HCT116 (cell line): Measurements from ENCODE around the gene DMD. TPM values are rescaled to one million over a fixed set of nuclear protein-coding genes. Genes with fewer than 3 reads are reported as not detected.

Experiments
- ATAC-seq: fragments of 200-7000 bp; cut with Tn5 transposase; 2 replicates; pipeline ENCODE4 v1.9.1; 2020; ENCODE audit warnings: mild to moderate bottlenecking, moderate library complexity
- BruUV-seq: library from RNA; stranded (reverse); fragments of 400-500 nt; replicated peaks from 2 replicates; lab custom pipeline; 2021; lab: Mats Ljungman, UMichigan
- CTCF ChIA-PET: fragments of 300-600 bp; sonication (Branson Sonifier 250); formaldehyde crosslinking; loops from one replicate; lab custom pipeline; 2021; ENCODE audit warnings: antibody characterized with exemption; lab: Charles Lee
- POLR2A ChIA-PET: fragments of 300-600, 350-600 bp; sonication (Branson Sonifier 250); formaldehyde crosslinking; loops from one replicate; lab custom pipeline; 2021; ENCODE audit warnings: antibody characterized with exemption; lab: Charles Lee
- RAD21 ChIA-PET, 2 experiments: fragments of 300-600 bp; sonication (Branson Sonifier 250); formaldehyde crosslinking; loops; one replicate each; lab custom pipeline; 2023; ENCODE audit warnings: low total read pairs in 2 of 2; ENCODE audit not compliant: uncharacterized antibody in 2 of 2, unreplicated experiment in 2 of 2, low non-redundant PET in 1 of 2; lab: Charles Lee
- DNase-seq: peaks from one replicate; pipeline ENCODE4 v3.0.0-alpha.2; 2010; ENCODE audit warnings: low read depth, low spot score
- H2AFZ ChIP-seq: fragments of 200-600 bp; shearing (Covaris generic), sonication (generic); 2 replicates; pipeline ENCODE4 v1.6.1; 2017; ENCODE audit warnings: low read depth, mixed run types, mixed read lengths, antibody characterized with exemption, low read length; ENCODE audit not compliant: poor library complexity, severe bottlenecking
- H3K27ac ChIP-seq: 2 replicates; pipeline ENCODE4 v1.5.1; 2012; ENCODE audit warnings: low read depth, low read length
- H3K27me3 ChIP-seq: fragments of 200-600 bp; sonication (generic); 2 replicates; pipeline ENCODE4 v1.6.1; 2016; ENCODE audit warnings: mixed run types, low read length, mixed read lengths; ENCODE audit not compliant: insufficient read depth
- H3K36me3 ChIP-seq, 2 experiments: fragments of 200-500 bp in 1 of 2; fragments of 200-600 bp in 1 of 2; sonication (Bioruptor generic) in 1 of 2; sonication (generic) in 1 of 2; 2 replicates each; pipeline versions ENCODE4 v1.5.1 to v1.6.1; 2014 to 2016; ENCODE audit warnings: low read length in 2 of 2, inconsistent platforms in 1 of 2, mixed read lengths in 1 of 2, mixed run types in 1 of 2; ENCODE audit not compliant: insufficient read depth in 2 of 2, control insufficient read depth in 1 of 2
- H3K4me1 ChIP-seq, 2 experiments: fragments of 200-600 bp in 1 of 2; sonication (generic) in 1 of 2; 2 replicates each; pipeline versions ENCODE4 v1.5.1 to v1.6.1; 2012 to 2017; ENCODE audit warnings: low read length in 2 of 2, inconsistent platforms in 1 of 2, mild to moderate bottlenecking in 1 of 2, mixed read lengths in 1 of 2, mixed run types in 1 of 2, moderate library complexity in 1 of 2; ENCODE audit not compliant: insufficient read depth in 2 of 2, control insufficient read depth in 1 of 2
- H3K4me2 ChIP-seq: fragments of 200-600 bp; sonication (generic); 2 replicates; pipeline ENCODE4 v1.6.1; 2017; ENCODE audit warnings: mixed run types, low read length, mixed read lengths
- H3K4me3 ChIP-seq, 2 experiments: fragments of 200-600 bp in 1 of 2; sonication (generic) in 1 of 2; replicated peaks in 1 of 2; 2 replicates each; pipeline ENCODE4 v1.5.1; 2011 to 2016; ENCODE audit warnings: low read length in 2 of 2, control low read depth in 1 of 2, low read depth in 1 of 2, mild to moderate bottlenecking in 1 of 2, mixed read lengths in 1 of 2, mixed run types in 1 of 2
- H3K79me2 ChIP-seq: fragments of 200-600 bp; sonication (generic); 2 replicates; pipeline ENCODE4 v1.6.1; 2017; ENCODE audit warnings: mild to moderate bottlenecking, mixed run types, low read length, moderate library complexity, mixed read lengths; ENCODE audit not compliant: insufficient read depth
- H3K9ac ChIP-seq: fragments of 200-600 bp; sonication (generic); 2 replicates; pipeline ENCODE4 v1.6.1; 2016; ENCODE audit warnings: low read length, mixed read lengths
- H3K9me2 ChIP-seq: fragments of 200-600 bp; sonication (generic), shearing (Covaris generic); 2 replicates; pipeline ENCODE4 v1.6.1; 2017; ENCODE audit warnings: mixed run types, mild to moderate bottlenecking, moderate library complexity; ENCODE audit not compliant: insufficient read depth
- H3K9me3 ChIP-seq, 2 experiments: fragments of 200-500 bp in 1 of 2; fragments of 200-600 bp in 1 of 2; sonication (Bioruptor generic) in 1 of 2; sonication (generic) in 1 of 2; 2 replicates each; pipeline ENCODE4 v1.6.1; 2014 to 2017; ENCODE audit warnings: low read length in 2 of 2, mixed read lengths in 2 of 2, inconsistent platforms in 1 of 2, low read depth in 1 of 2, mild to moderate bottlenecking in 1 of 2, mixed run types in 1 of 2, moderate library complexity in 1 of 2; ENCODE audit not compliant: control insufficient read depth in 1 of 2, insufficient read depth in 1 of 2
- H4K20me1 ChIP-seq: fragments of 200-600 bp; sonication (generic), shearing (Covaris generic); 2 replicates; pipeline ENCODE4 v1.6.1; 2017; ENCODE audit warnings: mixed run types, mild to moderate bottlenecking, moderate library complexity; ENCODE audit not compliant: insufficient read depth
- CBX3 ChIP-seq: IDR thresholded peaks from 2 replicates; pipeline ENCODE4 v1.6.1; 2012; ENCODE audit warnings: low read depth
- CTCF ChIP-seq, 3 experiments: fragments of 200-600 bp in 1 of 3; sonication (generic) in 1 of 3; IDR thresholded peaks in 2 of 3; conservative IDR thresholded peaks in 1 of 3; 2 replicates each; pipeline ENCODE4 v1.5.1; 2012 to 2017; ENCODE audit warnings: low read depth in 2 of 3, low read length in 2 of 3, antibody characterized with exemption in 1 of 3, borderline replicate concordance in 1 of 3, control low read depth in 1 of 3, mild to moderate bottlenecking in 1 of 3, mixed read lengths in 1 of 3, mixed run types in 1 of 3, moderate library complexity in 1 of 3; ENCODE audit not compliant: insufficient read depth in 1 of 3
- JUND ChIP-seq: IDR thresholded peaks from 2 replicates; pipeline ENCODE4 v1.6.1; 2012
- RAD21 ChIP-seq: IDR thresholded peaks from 2 replicates; pipeline ENCODE4 v1.6.1; 2012; ENCODE audit warnings: low read depth, mild to moderate bottlenecking
- SIN3A ChIP-seq: IDR thresholded peaks from 2 replicates; pipeline ENCODE4 v1.6.1; 2012; ENCODE audit warnings: low read depth
- SP1 ChIP-seq: IDR thresholded peaks from 2 replicates; pipeline ENCODE4 v1.6.1; 2012; ENCODE audit warnings: low read depth
- SRF ChIP-seq: IDR thresholded peaks from 2 replicates; pipeline ENCODE4 v1.6.1; 2012; ENCODE audit warnings: low read depth
- TCF7L2 ChIP-seq: IDR thresholded peaks from 2 replicates; pipeline ENCODE4 v1.7.0; 2011; ENCODE audit warnings: borderline replicate concordance, inconsistent platforms; ENCODE audit not compliant: insufficient read depth, insufficient read length; ENCODE audit errors: extremely low read depth
- YY1 ChIP-seq: IDR thresholded peaks from 2 replicates; pipeline ENCODE4 v1.6.1; 2011; ENCODE audit warnings: low read length, low read depth, moderate library complexity, mild to moderate bottlenecking; ENCODE audit not compliant: insufficient replicate concordance; ENCODE audit errors: extremely low read depth
- ZBTB33 ChIP-seq: IDR thresholded peaks from 2 replicates; pipeline ENCODE4 v1.6.1; 2011; ENCODE audit warnings: mild to moderate bottlenecking, low read length, moderate library complexity; ENCODE audit not compliant: insufficient replicate concordance; ENCODE audit errors: extremely low read depth
- intact Hi-C: fragments of 100-400 bp; cut with micrococcal nuclease; formaldehyde crosslinking; loops from 2 replicates; pipeline ENCODE4 v1.10.0; 2022
- total RNA-seq: library from RNA; stranded (reverse); gene quantifications from one replicate; pipeline ENCODE4 v1.2.1, GENCODE V29; 2021; ENCODE audit not compliant: unreplicated experiment

The DMD gene
- total RNA-seq, 1 experiment from 2014 or later = 0.05 TPM

DNA sequence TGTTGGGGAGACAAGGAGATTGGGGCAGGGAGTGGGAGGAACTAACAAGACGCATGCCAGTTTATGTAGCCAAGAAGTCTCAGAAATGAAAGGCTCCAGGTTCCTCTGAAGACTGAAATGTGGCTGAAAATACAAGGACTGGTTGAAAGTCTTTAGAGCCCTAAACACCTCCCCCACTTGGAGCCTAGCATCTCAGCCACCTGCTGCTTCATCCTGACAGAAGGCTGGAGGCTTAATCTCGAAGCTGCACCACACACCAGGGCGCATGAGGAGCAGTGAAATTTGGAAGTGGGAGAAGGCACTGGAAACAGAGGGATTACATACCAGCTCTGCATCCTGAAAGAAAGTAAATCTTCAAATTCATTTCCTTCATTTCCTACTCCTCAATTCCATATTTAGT is 1978.8 kb downstream of the DMD start:
- H3K36me3 ChIP-seq = no peaks in the 10 kb centered on the region
- H3K9me2 ChIP-seq = no peaks in the 10 kb centered on the region
- no peak overlapping the region for H3K4me3 ChIP-seq
- RAD21 ChIA-PET = no interaction called here
- no peak overlapping the region for H3K9ac ChIP-seq
- H3K27ac ChIP-seq = no peak overlapping the region
- no peaks in the 10 kb centered on the region for H4K20me1 ChIP-seq
- POLR2A ChIA-PET = no interaction called here
- no peak overlapping the region for H3K4me2 ChIP-seq
- H3K4me1 ChIP-seq = no peaks in the 10 kb centered on the region
- H2AFZ ChIP-seq = no peak overlapping the region
- ATAC-seq = no peak
- no peaks in the 10 kb centered on the region for H3K27me3 ChIP-seq
- DNase-seq = no peak
- intact Hi-C loops = no loop called here
- BruUV-seq = no TSS peak
- no peaks in the 10 kb centered on the region for H3K9me3 ChIP-seq
- TF ChIP-seq SP1 = no peak
- no peak for TF ChIP-seq ZBTB33
- TF ChIP-seq CTCF (IDR thresholded peaks at IDR 0.05 in 2 of 3, conservative IDR thresholded peaks at IDR 0.05 in 1 of 3; ENCODE audit: borderline replicate concordance in 1 of 3, insufficient read depth in 1 of 3, low read depth in 2 of 3, low read length in 2 of 3) = no peak
- CTCF ChIA-PET = no interaction called here
- no peaks in the 10 kb centered on the region for H3K79me2 ChIP-seq

GRCh38 chrX:31228909-31229308 is 1982.4 kb downstream of the DMD start:
- ChIA-PET RAD21 (no interaction called here), CTCF (no interaction called here), POLR2A (no interaction called here)
- no peak overlapping the region for H2AFZ ChIP-seq
- no peaks in the 10 kb centered on the region for H3K79me2 ChIP-seq
- intact Hi-C loops = no loop called here
- TF ChIP-seq SIN3A (no peak), SRF (no peak), TCF7L2 (no peak), JUND (no peak), CBX3 (no peak), YY1 (no peak), RAD21 (no peak), ZBTB33 (no peak)
- ATAC-seq (no peak), DNase-seq (no peak)
- no peaks in the 10 kb centered on the region for H3K27me3 ChIP-seq
- H3K4me2 ChIP-seq = no peak overlapping the region
- H3K9me3 ChIP-seq = no peaks in the 10 kb centered on the region
- H3K4me1 ChIP-seq = no peaks in the 10 kb centered on the region
- H3K36me3 ChIP-seq = no peaks in the 10 kb centered on the region
- no peaks in the 10 kb centered on the region for H4K20me1 ChIP-seq
- no peaks in the 10 kb centered on the region for H3K9me2 ChIP-seq
- H3K9ac ChIP-seq = no peak overlapping the region
- no TSS peak for BruUV-seq
- H3K4me3 ChIP-seq = no peak overlapping the region
- no peak overlapping the region for H3K27ac ChIP-seq
